Neural cell (in vitro differentiated cells): ENCODE measurements around the gene IRAK2. TPM values are rescaled to one million over a fixed set of nuclear protein-coding genes. Genes with fewer than 3 reads are reported as not detected.
"Not testable (repeated sequence)": the region's sequence is repeated elsewhere in the genome, so short reads cannot be mapped to it uniquely, and the experiment has no call there.

Source experiments
- H2AFZ ChIP-seq: fragments of 200-600, 300-800 bp; sonication (generic), shearing (Covaris generic); 2 replicates; pipeline ENCODE4 v1.6.0; 2014; ENCODE audit warnings: low read depth, mild to moderate bottlenecking, antibody characterized with exemption, low read length, moderate library complexity
- H3F3A ChIP-seq: fragments of 200-600 bp; shearing (Covaris generic); 2 replicates; pipeline ENCODE4 v1.6.1; 2016; ENCODE audit warnings: mild to moderate bottlenecking, moderate library complexity, mixed read lengths, antibody characterized with exemption, low read length; ENCODE audit not compliant: insufficient read depth, poor library complexity, severe bottlenecking
- H3K27ac ChIP-seq: fragments of 200-600, 300-800 bp; sonication (generic), shearing (Covaris generic); 2 replicates; pipeline ENCODE4 v1.5.1; 2014; ENCODE audit warnings: mild to moderate bottlenecking, low read length, moderate library complexity
- H3K27me3 ChIP-seq: fragments of 300-800, 200-600 bp; sonication (generic), shearing (Covaris generic); 2 replicates; pipeline ENCODE4 v1.6.0; 2014; ENCODE audit warnings: mild to moderate bottlenecking, low read depth, low read length, moderate library complexity; ENCODE audit not compliant: insufficient read depth
- H3K36me3 ChIP-seq: fragments of 300-800, 200-600 bp; sonication (generic), shearing (Covaris generic); 2 replicates; pipeline ENCODE4 v1.5.1; 2014; ENCODE audit warnings: mild to moderate bottlenecking, antibody characterized with exemption, low read length, moderate library complexity; ENCODE audit not compliant: insufficient read depth
- H3K4me2 ChIP-seq: fragments of 300-800, 200-600 bp; sonication (generic), shearing (Covaris generic); 2 replicates; pipeline ENCODE4 v1.6.0; 2014; ENCODE audit warnings: mild to moderate bottlenecking, low read length
- H3K4me3 ChIP-seq: fragments of 300-800, 200-600 bp; sonication (generic), shearing (Covaris generic); 2 replicates; pipeline ENCODE4 v1.5.1; 2014; ENCODE audit warnings: mild to moderate bottlenecking, low read length, moderate library complexity
- H3K79me2 ChIP-seq: fragments of 200-600 bp; shearing (Covaris generic); replicated peaks from 2 replicates; pipeline ENCODE4 v1.6.0; 2014; ENCODE audit warnings: mild to moderate bottlenecking, low read length, moderate library complexity; ENCODE audit not compliant: insufficient read depth
- H3K9ac ChIP-seq: fragments of 300-800, 200-600 bp; sonication (generic), shearing (Covaris generic); 2 replicates; pipeline ENCODE4 v1.6.1; 2016; ENCODE audit warnings: mild to moderate bottlenecking, low read length, mixed read lengths
- H3K9me2 ChIP-seq: fragments of 200-600 bp; shearing (Covaris generic); 2 replicates; pipeline ENCODE4 v1.6.1; 2016; ENCODE audit warnings: mild to moderate bottlenecking, low read length, mixed read lengths; ENCODE audit not compliant: insufficient read depth
- H3K9me3 ChIP-seq: fragments of 200-600, 300-800 bp; sonication (generic), shearing (Covaris generic); 2 replicates; pipeline ENCODE4 v1.6.1; 2016; ENCODE audit warnings: mild to moderate bottlenecking, mixed run types, low read length, moderate library complexity, mixed read lengths
- H4K20me1 ChIP-seq: fragments of 200-600 bp; shearing (Covaris generic); 2 replicates; pipeline ENCODE4 v1.6.1; 2016; ENCODE audit warnings: mild to moderate bottlenecking, mixed run types; ENCODE audit not compliant: insufficient read depth
- EP300 ChIP-seq: fragments of 450-650 bp; conservative IDR thresholded peaks from 2 replicates; pipeline ENCODE4 v1.6.1; 2014; ENCODE audit warnings: antibody characterized with exemption, mild to moderate bottlenecking, moderate library complexity; ENCODE audit not compliant: poor library complexity, severe bottlenecking
- EZH2 ChIP-seq: fragments of 200-600, 300-800 bp; shearing (Covaris generic), sonication (generic); IDR thresholded peaks from 2 replicates; pipeline ENCODE4 v1.6.1; 2014; ENCODE audit warnings: antibody characterized with exemption, low read length, borderline replicate concordance, mild to moderate bottlenecking; ENCODE audit not compliant: insufficient read depth, poor library complexity, severe bottlenecking
- MXI1 ChIP-seq: fragments of 450-650 bp; conservative IDR thresholded peaks from 2 replicates; pipeline ENCODE4 v1.6.1; 2014; ENCODE audit warnings: antibody characterized with exemption, mild to moderate bottlenecking; ENCODE audit not compliant: poor library complexity, severe bottlenecking
- POLR2AphosphoS5 ChIP-seq: IDR thresholded peaks from 2 replicates; pipeline ENCODE4 v1.6.1; 2012
- RAD21 ChIP-seq: fragments of 450-650 bp; conservative IDR thresholded peaks from 2 replicates; pipeline ENCODE4 v1.6.1; 2014; ENCODE audit warnings: antibody characterized with exemption, mild to moderate bottlenecking, moderate library complexity
- SMC3 ChIP-seq: fragments of 450-650 bp; conservative IDR thresholded peaks from 2 replicates; pipeline ENCODE4 v1.6.1; 2014; ENCODE audit warnings: antibody characterized with exemption, mild to moderate bottlenecking, moderate library complexity; ENCODE audit not compliant: poor library complexity
- TAF1 ChIP-seq: IDR thresholded peaks from 2 replicates; pipeline ENCODE4 v1.6.1; 2012; ENCODE audit warnings: low read depth
- polyA plus RNA-seq: library from polyadenylated mRNA; depleted of rRNA; stranded (reverse); fragments of >200 nt; gene quantifications from 2 replicates; pipeline ENCODE4 v1.2.3, GENCODE V29; 2014
- TF ChIP-seq, protein P1 (sequence below): IDR thresholded peaks from 2 replicates; pipeline ENCODE4 v1.6.1; 2012; ENCODE audit warnings: borderline replicate concordance
- TF ChIP-seq, protein P2 (sequence below): fragments of 450-650 bp; IDR thresholded peaks from 2 replicates; pipeline ENCODE4 v1.5.1; 2014; ENCODE audit warnings: antibody characterized with exemption, mild to moderate bottlenecking, moderate library complexity; ENCODE audit not compliant: poor library complexity, severe bottlenecking

Gene IRAK2
- polyA plus RNA-seq, 1 donor from 2014 or later: 0.84 TPM

GRCh38 chr3:10160925-10161324 is 3.8 kb upstream of the IRAK2 start:
- no peaks in the 10 kb centered on the region for H3K9me3 ChIP-seq
- H3K9me2 ChIP-seq: no peaks in the 10 kb centered on the region
- H4K20me1 ChIP-seq: no peaks in the 10 kb centered on the region
- H3K4me3 ChIP-seq: no peak overlapping the region
- no peak for TF ChIP-seq SMC3
- no peak for TF ChIP-seq MXI1
- TF ChIP-seq, protein P1, sequence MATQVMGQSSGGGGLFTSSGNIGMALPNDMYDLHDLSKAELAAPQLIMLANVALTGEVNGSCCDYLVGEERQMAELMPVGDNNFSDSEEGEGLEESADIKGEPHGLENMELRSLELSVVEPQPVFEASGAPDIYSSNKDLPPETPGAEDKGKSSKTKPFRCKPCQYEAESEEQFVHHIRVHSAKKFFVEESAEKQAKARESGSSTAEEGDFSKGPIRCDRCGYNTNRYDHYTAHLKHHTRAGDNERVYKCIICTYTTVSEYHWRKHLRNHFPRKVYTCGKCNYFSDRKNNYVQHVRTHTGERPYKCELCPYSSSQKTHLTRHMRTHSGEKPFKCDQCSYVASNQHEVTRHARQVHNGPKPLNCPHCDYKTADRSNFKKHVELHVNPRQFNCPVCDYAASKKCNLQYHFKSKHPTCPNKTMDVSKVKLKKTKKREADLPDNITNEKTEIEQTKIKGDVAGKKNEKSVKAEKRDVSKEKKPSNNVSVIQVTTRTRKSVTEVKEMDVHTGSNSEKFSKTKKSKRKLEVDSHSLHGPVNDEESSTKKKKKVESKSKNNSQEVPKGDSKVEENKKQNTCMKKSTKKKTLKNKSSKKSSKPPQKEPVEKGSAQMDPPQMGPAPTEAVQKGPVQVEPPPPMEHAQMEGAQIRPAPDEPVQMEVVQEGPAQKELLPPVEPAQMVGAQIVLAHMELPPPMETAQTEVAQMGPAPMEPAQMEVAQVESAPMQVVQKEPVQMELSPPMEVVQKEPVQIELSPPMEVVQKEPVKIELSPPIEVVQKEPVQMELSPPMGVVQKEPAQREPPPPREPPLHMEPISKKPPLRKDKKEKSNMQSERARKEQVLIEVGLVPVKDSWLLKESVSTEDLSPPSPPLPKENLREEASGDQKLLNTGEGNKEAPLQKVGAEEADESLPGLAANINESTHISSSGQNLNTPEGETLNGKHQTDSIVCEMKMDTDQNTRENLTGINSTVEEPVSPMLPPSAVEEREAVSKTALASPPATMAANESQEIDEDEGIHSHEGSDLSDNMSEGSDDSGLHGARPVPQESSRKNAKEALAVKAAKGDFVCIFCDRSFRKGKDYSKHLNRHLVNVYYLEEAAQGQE: no peak
- TF ChIP-seq EP300: no peak
- no peak for TF ChIP-seq EZH2
- TF ChIP-seq POLR2AphosphoS5: no peak
- TF ChIP-seq TAF1: no peak
- TF ChIP-seq, protein P2, sequence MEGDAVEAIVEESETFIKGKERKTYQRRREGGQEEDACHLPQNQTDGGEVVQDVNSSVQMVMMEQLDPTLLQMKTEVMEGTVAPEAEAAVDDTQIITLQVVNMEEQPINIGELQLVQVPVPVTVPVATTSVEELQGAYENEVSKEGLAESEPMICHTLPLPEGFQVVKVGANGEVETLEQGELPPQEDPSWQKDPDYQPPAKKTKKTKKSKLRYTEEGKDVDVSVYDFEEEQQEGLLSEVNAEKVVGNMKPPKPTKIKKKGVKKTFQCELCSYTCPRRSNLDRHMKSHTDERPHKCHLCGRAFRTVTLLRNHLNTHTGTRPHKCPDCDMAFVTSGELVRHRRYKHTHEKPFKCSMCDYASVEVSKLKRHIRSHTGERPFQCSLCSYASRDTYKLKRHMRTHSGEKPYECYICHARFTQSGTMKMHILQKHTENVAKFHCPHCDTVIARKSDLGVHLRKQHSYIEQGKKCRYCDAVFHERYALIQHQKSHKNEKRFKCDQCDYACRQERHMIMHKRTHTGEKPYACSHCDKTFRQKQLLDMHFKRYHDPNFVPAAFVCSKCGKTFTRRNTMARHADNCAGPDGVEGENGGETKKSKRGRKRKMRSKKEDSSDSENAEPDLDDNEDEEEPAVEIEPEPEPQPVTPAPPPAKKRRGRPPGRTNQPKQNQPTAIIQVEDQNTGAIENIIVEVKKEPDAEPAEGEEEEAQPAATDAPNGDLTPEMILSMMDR: no peak
- H3K9ac ChIP-seq: no peak overlapping the region
- no peak overlapping the region for H2AFZ ChIP-seq
- no peak overlapping the region for H3K27ac ChIP-seq
- H3K79me2 ChIP-seq: no peaks in the 10 kb centered on the region
- H3K36me3 ChIP-seq: no peaks in the 10 kb centered on the region
- no peaks in the 10 kb centered on the region for H3F3A ChIP-seq
- no peak overlapping the region for H3K4me2 ChIP-seq
- peaks cover 9% of the 10 kb centered on the region for H3K27me3 ChIP-seq

DNA sequence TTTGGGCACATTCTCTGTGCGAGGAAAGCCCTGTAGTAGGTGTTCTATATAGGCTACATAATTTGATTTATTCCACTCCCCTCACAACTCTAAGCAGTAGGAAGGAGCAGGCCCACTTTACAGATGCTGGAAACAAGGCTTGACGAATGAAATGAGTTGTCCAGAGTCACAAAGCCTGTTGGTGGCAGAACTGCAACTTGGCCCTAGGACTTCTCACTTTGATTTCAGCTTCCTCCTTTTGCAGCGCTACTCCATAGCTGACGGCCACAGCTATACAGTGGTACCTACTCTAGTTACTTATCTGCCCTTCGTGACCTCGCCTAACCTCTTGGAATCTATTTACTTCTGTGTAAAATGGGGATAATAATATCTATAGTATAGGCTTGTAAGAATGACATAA is 2.5 kb upstream of the IRAK2 start:
- no peaks in the 10 kb centered on the region for H3K36me3 ChIP-seq
- no peaks in the 10 kb centered on the region for H3F3A ChIP-seq
- no peak overlapping the region for H2AFZ ChIP-seq
- no peaks in the 10 kb centered on the region for H3K9me3 ChIP-seq
- peaks cover 9% of the 10 kb centered on the region for H3K27me3 ChIP-seq
- no peaks in the 10 kb centered on the region for H3K9me2 ChIP-seq
- H3K4me2 ChIP-seq: no peak overlapping the region
- H3K4me3 ChIP-seq: no peak overlapping the region
- H4K20me1 ChIP-seq: no peaks in the 10 kb centered on the region
- no peaks in the 10 kb centered on the region for H3K79me2 ChIP-seq
- no peak overlapping the region for H3K27ac ChIP-seq
- TF ChIP-seq, protein P2: no peak
- no peak for TF ChIP-seq TAF1
- no peak for TF ChIP-seq POLR2AphosphoS5
- no peak for TF ChIP-seq MXI1
- TF ChIP-seq, protein P1: no peak
- TF ChIP-seq EP300: no peak
- no peak for TF ChIP-seq EZH2
- TF ChIP-seq RAD21: no peak
- no peak for TF ChIP-seq SMC3
- no peak overlapping the region for H3K9ac ChIP-seq

- H4K20me1 ChIP-seq, H3K9ac ChIP-seq, H3K27ac ChIP-seq, H3K36me3 ChIP-seq, H2AFZ ChIP-seq, H3K4me2 ChIP-seq, H3K79me2 ChIP-seq, H3K27me3 ChIP-seq, H3K9me2 ChIP-seq, H3F3A ChIP-seq, H3K9me3 ChIP-seq: not testable (repeated sequence)
- H3K4me3 ChIP-seq: peak overlapping the region; percentile 76
Measured at GRCh38 chr3:10164201-10164545, 546 bp upstream of the IRAK2 start.
